OCI-LY1 (cell line): ENCODE measurements around the gene TMEM130.

Experiments used
- EZH2 ChIP-seq: fragments of 200-600 bp; sonication (generic), shearing (Covaris generic); IDR thresholded peaks from 2 replicates; pipeline ENCODE4 v1.8.0; 2017; ENCODE audit warnings: borderline replicate concordance, mixed run types, mild to moderate bottlenecking, antibody characterized with exemption, low read length, moderate library complexity, mixed read lengths
- TF ChIP-seq, protein P1 (sequence below): fragments of 200-600 bp; sonication (generic), shearing (Covaris generic); IDR thresholded peaks from 2 replicates; pipeline ENCODE4 v1.5.1; 2017; ENCODE audit warnings: mild to moderate bottlenecking, antibody characterized with exemption, low read length, moderate library complexity, mixed read lengths

DNA sequence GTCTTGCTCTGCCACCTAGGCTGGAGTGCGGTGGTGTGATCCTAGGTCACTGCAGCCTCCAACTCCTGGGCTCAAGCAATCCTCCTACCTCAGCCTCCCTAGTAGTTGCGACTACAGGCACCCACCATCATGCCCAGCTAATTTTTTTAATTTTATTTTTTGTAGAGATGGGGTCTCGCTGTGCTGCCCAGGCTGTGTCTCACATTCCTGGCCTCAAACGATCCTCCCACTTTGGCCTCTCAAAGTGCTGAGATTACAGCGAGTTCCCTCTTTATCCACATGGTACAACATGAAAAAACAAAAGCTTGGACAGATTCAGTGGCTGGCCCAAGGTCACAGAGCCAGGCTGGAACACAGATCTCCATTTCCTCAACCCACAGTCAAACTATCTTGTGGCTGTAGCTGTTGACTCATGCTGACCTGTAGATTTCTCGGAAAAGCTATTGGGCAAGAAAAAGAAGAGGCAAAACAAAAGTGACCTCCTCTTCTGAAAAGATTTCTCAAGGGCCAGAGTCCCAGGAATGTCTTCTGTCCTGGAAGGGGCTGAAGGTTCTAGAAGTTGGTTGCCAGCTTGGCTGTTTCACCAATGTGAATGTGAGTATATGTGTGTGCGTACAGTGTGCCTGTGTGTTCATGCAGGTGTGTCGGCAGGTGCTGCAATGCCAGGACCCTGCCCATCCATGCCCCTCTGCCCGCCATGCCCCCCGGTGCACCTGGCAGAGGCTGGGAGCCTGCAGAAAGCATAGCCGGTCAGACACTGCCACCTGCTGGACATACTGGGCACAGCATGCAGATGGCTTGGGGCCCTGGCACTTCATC, 28.4 kb downstream of the TMEM130 start:
- TF ChIP-seq, protein P1, sequence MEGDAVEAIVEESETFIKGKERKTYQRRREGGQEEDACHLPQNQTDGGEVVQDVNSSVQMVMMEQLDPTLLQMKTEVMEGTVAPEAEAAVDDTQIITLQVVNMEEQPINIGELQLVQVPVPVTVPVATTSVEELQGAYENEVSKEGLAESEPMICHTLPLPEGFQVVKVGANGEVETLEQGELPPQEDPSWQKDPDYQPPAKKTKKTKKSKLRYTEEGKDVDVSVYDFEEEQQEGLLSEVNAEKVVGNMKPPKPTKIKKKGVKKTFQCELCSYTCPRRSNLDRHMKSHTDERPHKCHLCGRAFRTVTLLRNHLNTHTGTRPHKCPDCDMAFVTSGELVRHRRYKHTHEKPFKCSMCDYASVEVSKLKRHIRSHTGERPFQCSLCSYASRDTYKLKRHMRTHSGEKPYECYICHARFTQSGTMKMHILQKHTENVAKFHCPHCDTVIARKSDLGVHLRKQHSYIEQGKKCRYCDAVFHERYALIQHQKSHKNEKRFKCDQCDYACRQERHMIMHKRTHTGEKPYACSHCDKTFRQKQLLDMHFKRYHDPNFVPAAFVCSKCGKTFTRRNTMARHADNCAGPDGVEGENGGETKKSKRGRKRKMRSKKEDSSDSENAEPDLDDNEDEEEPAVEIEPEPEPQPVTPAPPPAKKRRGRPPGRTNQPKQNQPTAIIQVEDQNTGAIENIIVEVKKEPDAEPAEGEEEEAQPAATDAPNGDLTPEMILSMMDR, result peak; percentile 99
- TF ChIP-seq EZH2, result no peak
